Thyroid gland (tissue), 4 donors: ENCODE results near the gene CR1. TPM values are rescaled to one million over a fixed set of nuclear protein-coding genes. Genes with fewer than 3 reads are reported as not detected.

Experiments
- DNase-seq, 2 donors: peaks; one replicate each; pipeline ENCODE4 v3.0.0-alpha.2; 2019
- H3K27ac ChIP-seq, 3 donors: fragments of 200-600 bp; sonication (generic); 1 replicate in 2 of 3; 2 replicates in 1 of 3; pipeline ENCODE4 v1.5.1; 2016 to 2019; ENCODE audit warnings: mild to moderate bottlenecking in 1 of 3, moderate library complexity in 1 of 3
- H3K27me3 ChIP-seq: fragments of 200-600 bp; sonication (generic); one replicate; pipeline ENCODE4 v1.5.1; 2019
- H3K36me3 ChIP-seq, 2 donors: fragments of 200-600 bp; sonication (generic); one replicate each; pipeline ENCODE4 v1.5.1; 2016 to 2019
- H3K4me1 ChIP-seq, 2 donors: fragments of 200-600 bp; sonication (generic); one replicate each; pipeline ENCODE4 v1.5.1; 2017 to 2019
- H3K4me3 ChIP-seq, 3 donors: fragments of 200-600 bp; sonication (generic); replicated peaks in 1 of 3; 1 replicate in 2 of 3; 2 replicates in 1 of 3; pipeline ENCODE4 v1.5.1; 2016; ENCODE audit warnings: mild to moderate bottlenecking in 1 of 3
- H3K9me3 ChIP-seq: fragments of 200-600 bp; sonication (generic); one replicate; pipeline ENCODE4 v1.5.1; 2017
- POLR2A ChIP-seq, 2 donors: fragments of 450-650 bp; IDR thresholded peaks; one replicate each; pipeline ENCODE4 v1.6.1; 2017; ENCODE audit warnings: antibody characterized with exemption in 2 of 2, mild to moderate bottlenecking in 2 of 2, moderate library complexity in 1 of 2
- WGBS, 2 donors: methylation state at CpG; one replicate each; pipeline ENCODE4 v1.1.5; 2017; 5-methylcytosine and 5-hydroxymethylcytosine counted together
- intact Hi-C: fragments of 100-400 bp; cut with DNase I; formaldehyde crosslinking; loops from one replicate; pipeline ENCODE4 v1.15.1; 2023
- total RNA-seq, 4 donors: library from RNA; depleted of rRNA; stranded (reverse); fragments of >200 nt; gene quantifications; one replicate each; pipeline ENCODE4 v1.2.3, GENCODE V29; 2016
- TF ChIP-seq, protein P1 (sequence below), 6 experiments: fragments of 200-600 bp in 3 of 6; fragments of 450-650 bp in 3 of 6; sonication (generic) in 3 of 6; IDR thresholded peaks; one replicate each; pipeline ENCODE4 v1.5.1; 2016 to 2019; ENCODE audit warnings: antibody characterized with exemption in 6 of 6, mild to moderate bottlenecking in 2 of 6, inconsistent platforms in 1 of 6, moderate library complexity in 1 of 6

CR1 gene
- total RNA-seq, result 1 to 10 TPM in 2 of 4 donors, under 1 TPM in 2; 0.49 to 5.8 (median 1.2) TPM

DNA sequence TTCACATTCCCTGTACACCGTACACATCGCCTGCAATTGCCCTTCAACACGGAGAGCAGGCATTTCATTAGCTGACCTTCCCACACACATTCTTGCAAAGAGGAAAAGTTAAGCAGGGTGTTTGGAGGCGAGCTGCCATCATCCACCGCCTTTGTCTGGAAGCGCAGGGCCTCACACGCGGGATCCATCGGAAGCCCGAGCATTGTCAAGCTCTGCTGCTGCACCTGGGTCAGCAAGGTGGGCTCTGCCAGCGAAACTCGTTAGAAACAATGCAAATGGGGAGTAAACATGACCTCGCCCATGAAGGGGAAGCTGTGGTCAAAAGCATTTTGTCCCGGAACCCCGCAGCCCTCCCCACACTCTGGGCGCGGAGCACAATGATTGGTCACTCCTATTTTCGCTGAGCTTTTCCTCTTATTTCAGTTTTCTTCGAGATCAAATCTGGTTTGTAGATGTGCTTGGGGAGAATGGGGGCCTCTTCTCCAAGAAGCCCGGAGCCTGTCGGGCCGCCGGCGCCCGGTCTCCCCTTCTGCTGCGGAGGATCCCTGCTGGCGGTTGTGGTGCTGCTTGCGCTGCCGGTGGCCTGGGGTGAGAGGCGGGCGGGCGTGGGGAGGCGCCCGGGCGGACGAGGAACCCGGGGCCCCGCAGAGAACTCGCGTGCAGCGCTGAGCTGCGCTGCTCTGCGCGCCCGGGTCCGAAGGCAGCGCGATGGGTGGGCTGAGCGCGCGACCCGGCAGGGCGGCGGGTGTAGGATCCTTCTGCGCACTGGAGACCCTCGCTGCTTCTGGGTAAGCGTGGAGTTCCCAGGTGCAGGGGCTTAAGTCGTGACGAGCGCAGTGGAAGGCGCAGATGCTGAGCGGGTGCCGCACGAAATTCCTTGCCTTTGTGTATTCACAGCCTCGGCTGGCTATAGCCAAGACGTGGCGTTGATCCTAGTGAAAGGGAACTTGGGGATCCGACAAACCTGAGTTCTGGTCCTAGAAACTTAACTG lies at the start of gene CR1:
Gene CR1 (plus strand): TSS at position 357 of the 992 bp plus-strand sequence. CDS start 111 bp downstream, at position 468.
- TF ChIP-seq, protein P1, sequence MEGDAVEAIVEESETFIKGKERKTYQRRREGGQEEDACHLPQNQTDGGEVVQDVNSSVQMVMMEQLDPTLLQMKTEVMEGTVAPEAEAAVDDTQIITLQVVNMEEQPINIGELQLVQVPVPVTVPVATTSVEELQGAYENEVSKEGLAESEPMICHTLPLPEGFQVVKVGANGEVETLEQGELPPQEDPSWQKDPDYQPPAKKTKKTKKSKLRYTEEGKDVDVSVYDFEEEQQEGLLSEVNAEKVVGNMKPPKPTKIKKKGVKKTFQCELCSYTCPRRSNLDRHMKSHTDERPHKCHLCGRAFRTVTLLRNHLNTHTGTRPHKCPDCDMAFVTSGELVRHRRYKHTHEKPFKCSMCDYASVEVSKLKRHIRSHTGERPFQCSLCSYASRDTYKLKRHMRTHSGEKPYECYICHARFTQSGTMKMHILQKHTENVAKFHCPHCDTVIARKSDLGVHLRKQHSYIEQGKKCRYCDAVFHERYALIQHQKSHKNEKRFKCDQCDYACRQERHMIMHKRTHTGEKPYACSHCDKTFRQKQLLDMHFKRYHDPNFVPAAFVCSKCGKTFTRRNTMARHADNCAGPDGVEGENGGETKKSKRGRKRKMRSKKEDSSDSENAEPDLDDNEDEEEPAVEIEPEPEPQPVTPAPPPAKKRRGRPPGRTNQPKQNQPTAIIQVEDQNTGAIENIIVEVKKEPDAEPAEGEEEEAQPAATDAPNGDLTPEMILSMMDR (IDR thresholded peaks at IDR 0.05), result no peak
- no peak for TF ChIP-seq POLR2A (IDR thresholded peaks at IDR 0.05)
- Histone ChIP-seq H3K36me3 (no peaks in the 10 kb centered on the region), H3K4me3 (no peak within 1 kb of the TSS), H3K4me1 (peaks cover 0 to 5% of the 10 kb centered on the region in 2 donors), H3K27ac (no peak within 1 kb of the TSS), H3K9me3 (no peaks in the 10 kb centered on the region), H3K27me3 (peaks cover 14% of the 10 kb centered on the region)
- WGBS, 2 donors, result 7 to 12% methylated on average over 32 to 36 of the region's 68 CpGs
- DNase-seq, result peak; percentile 15 to 17
- intact Hi-C loops, result no loop called here

DNA sequence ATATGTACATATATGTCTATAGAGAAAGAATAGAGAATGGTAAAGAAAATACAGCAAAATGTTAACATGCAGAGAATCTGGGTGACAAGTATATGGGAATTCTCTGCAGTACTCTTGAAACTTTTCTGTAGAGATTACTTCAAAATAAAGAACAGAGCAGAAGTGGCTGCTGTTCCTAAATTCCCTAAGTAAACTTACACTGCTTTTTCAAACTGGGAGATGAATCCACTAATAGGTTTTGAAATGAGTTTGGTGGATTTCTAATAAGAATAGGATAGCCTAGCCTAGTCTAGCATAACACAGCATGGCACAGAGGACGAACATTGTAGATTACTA lies 42.3 kb upstream of the CR1 start:
- TF ChIP-seq POLR2A (IDR thresholded peaks at IDR 0.05), result no peak
- Histone ChIP-seq H3K4me3 (peak overlapping the region in 1 of 3 donors; percentile 33), H3K36me3 (no peaks in the 10 kb centered on the region), H3K27me3 (no peaks in the 10 kb centered on the region), H3K9me3 (no peaks in the 10 kb centered on the region), H3K4me1 (peaks cover 10 to 14% of the 10 kb centered on the region in 2 donors), H3K27ac (no peak overlapping the region)
- 14 to 19% methylated on average over 1 of the region's 1 CpG for WGBS, 2 donors
- no peak for DNase-seq
- intact Hi-C loops, result no loop called here

DNA sequence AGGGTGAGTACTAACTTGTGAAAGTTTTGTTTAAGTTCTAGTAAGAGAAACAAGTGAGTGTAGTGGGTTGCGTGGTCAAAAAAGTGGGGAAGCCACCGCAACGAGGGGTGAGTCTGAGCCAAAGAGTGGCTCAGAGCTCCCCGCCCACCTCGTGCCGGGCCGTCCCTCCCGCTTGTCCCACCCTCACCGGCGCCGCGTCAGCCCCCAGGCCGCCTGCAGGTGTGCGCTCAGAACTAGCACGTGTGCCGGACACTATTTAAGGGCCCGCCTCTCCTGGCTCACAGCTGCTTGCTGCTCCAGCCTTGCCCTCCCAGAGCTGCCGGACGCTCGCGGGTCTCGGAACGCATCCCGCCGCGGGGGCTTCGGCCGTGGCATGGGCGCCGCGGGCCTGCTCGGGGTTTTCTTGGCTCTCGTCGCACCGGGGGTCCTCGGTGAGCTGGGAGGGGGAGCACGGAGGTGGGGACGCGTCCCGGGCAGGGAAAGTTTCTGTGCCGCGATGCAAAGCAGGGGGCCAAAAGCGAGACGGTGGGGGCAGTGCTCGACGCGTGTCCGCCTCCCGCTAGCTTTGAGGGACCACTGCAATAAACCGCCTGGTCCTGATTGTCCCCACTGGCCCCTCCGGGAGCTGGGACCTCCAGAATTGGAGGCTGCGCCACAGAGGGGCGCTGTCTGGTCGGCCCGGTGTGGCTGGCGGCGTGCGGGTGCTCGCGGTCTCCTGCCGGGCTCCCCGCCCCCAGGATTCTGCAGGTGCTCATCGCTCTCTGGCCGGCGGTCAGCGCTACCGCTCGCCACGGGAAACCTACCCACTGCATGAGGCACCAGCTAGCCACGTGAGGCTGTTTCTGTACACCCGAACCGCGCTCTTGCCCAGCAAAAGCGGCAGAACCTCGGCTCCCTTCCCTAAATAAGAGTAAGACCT lies 41.7 kb upstream of the CR1 start, which contains the start of gene CR2:
Gene CR2 (plus strand): TSS at position 283 of the 919 bp plus-strand sequence. CDS start 91 bp downstream, at position 374.
- H3K4me3 ChIP-seq, result peak within 1 kb of the TSS; percentile 16 to 40 (median 33)
- 2 to 5% methylated on average over 29 to 47 of the region's 75 CpGs for WGBS, 2 donors
- DNase-seq, result peak; percentile 73 to 74

DNA sequence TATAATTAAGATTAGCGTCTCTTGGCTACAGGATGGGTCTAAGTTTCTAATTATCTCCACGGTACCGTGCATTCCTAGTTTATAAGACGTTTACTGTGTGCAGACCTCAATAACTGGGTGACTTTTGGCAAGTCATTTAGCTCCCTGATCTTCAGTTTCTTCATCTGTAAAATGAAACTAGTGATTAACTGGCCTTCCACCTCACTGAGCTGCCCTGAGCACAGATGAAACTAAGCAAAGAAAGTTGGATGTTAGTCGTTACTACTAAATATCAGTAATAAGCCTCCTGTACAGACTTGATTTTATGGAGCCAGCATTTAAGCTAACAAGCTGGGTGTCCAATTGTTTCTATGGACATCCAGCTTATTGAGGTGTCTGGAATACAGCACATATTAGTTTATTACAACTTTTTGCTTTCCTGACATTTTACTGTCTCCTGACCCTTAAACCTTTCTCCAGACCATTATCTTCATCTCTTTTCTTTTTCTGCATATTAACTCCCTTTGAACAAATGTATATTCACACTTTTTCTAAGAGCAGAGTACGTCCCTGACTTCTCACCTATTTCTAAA lies 40.7 kb upstream of the CR1 start:
- TF ChIP-seq, protein P1 (IDR thresholded peaks at IDR 0.05), result no peak
- TF ChIP-seq POLR2A (IDR thresholded peaks at IDR 0.05), result no peak
- Histone ChIP-seq H3K9me3 (no peaks in the 10 kb centered on the region), H3K4me3 (no peak overlapping the region), H3K27ac (no peak overlapping the region), H3K27me3 (no peaks in the 10 kb centered on the region), H3K36me3 (no peaks in the 10 kb centered on the region), H3K4me1 (peaks cover 10 to 14% of the 10 kb centered on the region in 2 donors)
- intact Hi-C loops, result no loop called here
- WGBS, 2 donors, result 67 to 70% methylated on average over 6 of the region's 6 CpGs
- DNase-seq, result no peak

More for the DNA sequence above, 41.7 kb upstream of the CR1 start, which contains the start of gene CR2:
- no peaks in the 10 kb centered on the region for H3K27me3 ChIP-seq
- intact Hi-C loops, result no loop called here
- TF ChIP-seq, protein P1 (IDR thresholded peaks at IDR 0.05), result peak in 1 of 6 experiments; percentile 29
- TF ChIP-seq POLR2A (IDR thresholded peaks at IDR 0.05), result peak in 1 of 2 donors; percentile 44
- H3K27ac ChIP-seq, result no peak within 1 kb of the TSS
- peaks cover 10 to 14% of the 10 kb centered on the region in 2 donors for H3K4me1 ChIP-seq
- H3K36me3 ChIP-seq, result no peaks in the 10 kb centered on the region
- no peaks in the 10 kb centered on the region for H3K9me3 ChIP-seq

DNA sequence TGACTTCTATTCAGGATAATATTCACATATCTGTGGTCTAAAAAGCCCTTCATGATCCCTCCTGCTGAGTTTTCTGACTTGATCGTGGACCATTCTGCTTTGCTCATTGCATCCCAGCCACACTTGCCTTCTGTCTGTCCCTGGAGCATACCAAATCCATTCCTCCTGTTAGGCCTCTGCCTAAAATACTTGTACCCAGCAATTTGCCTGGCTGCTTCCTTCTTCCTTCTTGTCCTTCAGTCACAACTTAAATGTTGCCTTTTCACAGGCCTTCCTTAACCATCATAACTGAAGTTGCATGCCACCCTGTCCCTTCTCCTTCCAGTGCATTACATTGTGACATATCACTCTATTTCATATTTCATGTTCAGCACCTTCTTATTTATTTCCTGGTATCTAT lies 37.5 kb upstream of the CR1 start:
- 90 to 94% methylated on average over 1 of the region's 1 CpG for WGBS, 2 donors
- Histone ChIP-seq H3K27ac (no peak overlapping the region), H3K36me3 (no peaks in the 10 kb centered on the region), H3K9me3 (no peaks in the 10 kb centered on the region), H3K4me1 (peaks cover 10 to 14% of the 10 kb centered on the region in 2 donors), H3K27me3 (no peaks in the 10 kb centered on the region), H3K4me3 (no peak overlapping the region)
- no peak for DNase-seq
- intact Hi-C loops, result no loop called here
- TF ChIP-seq, protein P1 (IDR thresholded peaks at IDR 0.05), result no peak
- TF ChIP-seq POLR2A (IDR thresholded peaks at IDR 0.05), result no peak
